ENCODE measurements around the gene MCCC1.

MCCC1 gene

GRCh38 chr3:183031826-183032225, 67.5 kb downstream of the MCCC1 start:
- DNase-seq (ENCODE audit: low read depth, low spot score), result no peak
- POLR2A ChIA-PET, result interaction anchor here (0.9 kb wide), 1 partner anchor 11 kb away, joined by 3 read pairs; no protein-coding TSS in a partner anchor
- CTCF ChIA-PET, result no interaction called here
- H3K4me3 ChIP-seq (ENCODE audit: low read depth, low read length), result no peak overlapping the region
- no peak for TF ChIP-seq CTCF (IDR thresholded peaks at IDR 0.05; ENCODE audit: insufficient read depth, low read length, missing control alignments)

GRCh38 chr3:183028416-183028815, 70.9 kb downstream of the MCCC1 start:
- POLR2A ChIA-PET, result no interaction called here
- H3K4me3 ChIP-seq (ENCODE audit: low read depth, low read length), result no peak overlapping the region
- no peak for TF ChIP-seq CTCF (IDR thresholded peaks at IDR 0.05; ENCODE audit: insufficient read depth, low read length, missing control alignments)
- no peak for DNase-seq (ENCODE audit: low read depth, low spot score)
- CTCF ChIA-PET, result interaction anchor here (0.8 kb wide), 1 partner anchor 312 kb away, joined by 3 read pairs; no protein-coding TSS in a partner anchor

GRCh38 chr3:183027276-183027675, 72.0 kb downstream of the MCCC1 start:
- ChIA-PET POLR2A (no interaction called here), CTCF (interaction anchor here (0.9 kb wide), 1 partner anchor 1325 kb away, joined by 4 read pairs; no protein-coding TSS in a partner anchor)
- no peak for TF ChIP-seq CTCF (IDR thresholded peaks at IDR 0.05; ENCODE audit: insufficient read depth, low read length, missing control alignments)
- H3K4me3 ChIP-seq (ENCODE audit: low read depth, low read length), result no peak overlapping the region
- DNase-seq (ENCODE audit: low read depth, low spot score), result no peak

- ChIA-PET CTCF (no interaction called here), POLR2A (no interaction called here)
- TF ChIP-seq CTCF (IDR thresholded peaks at IDR 0.05; ENCODE audit: insufficient read depth, low read length, missing control alignments), result no peak
- no peak overlapping the region for H3K4me3 ChIP-seq (ENCODE audit: low read depth, low read length)
- no peak for DNase-seq (ENCODE audit: low read depth, low spot score)
Observed at GRCh38 chr3:183022936-183023516, 76.3 kb downstream of the MCCC1 start.

GRCh38 chr3:183018421-183019192, 80.7 kb downstream of the MCCC1 start:
- POLR2A ChIA-PET, result no interaction called here
- no peak for DNase-seq (ENCODE audit: low read depth, low spot score)
- H3K4me3 ChIP-seq (ENCODE audit: low read depth, low read length), result no peak overlapping the region
- TF ChIP-seq CTCF (IDR thresholded peaks at IDR 0.05; ENCODE audit: insufficient read depth, low read length, missing control alignments), result no peak
- CTCF ChIA-PET, result no interaction called here

- no peak for DNase-seq (ENCODE audit: low read depth, low spot score)
- TF ChIP-seq CTCF (IDR thresholded peaks at IDR 0.05; ENCODE audit: insufficient read depth, low read length, missing control alignments), result no peak
- no peak overlapping the region for H3K4me3 ChIP-seq (ENCODE audit: low read depth, low read length)
- POLR2A ChIA-PET, result no interaction called here
- CTCF ChIA-PET, result no interaction called here
Observed at GRCh38 chr3:183015185-183015584, 84.1 kb downstream of the MCCC1 start.

All from AG04449 (cell line).